ENCODE results near the gene ACTR3.

Gene ACTR3

GRCh38 chr2:114005110-114005783 is 115.4 kb downstream of the ACTR3 start:
- no peak for DNase-seq (ENCODE audit: low spot score)

GRCh38 chr2:114006460-114006859 is 116.6 kb downstream of the ACTR3 start:
- no peak for DNase-seq (ENCODE audit: low spot score)

- DNase-seq (ENCODE audit: low spot score): no peak
Measured at GRCh38 chr2:114007436-114007835, 117.5 kb downstream of the ACTR3 start.

- DNase-seq (ENCODE audit: low spot score): no peak
Measured at GRCh38 chr2:114008720-114009119, 118.8 kb downstream of the ACTR3 start.

- DNase-seq (ENCODE audit: low spot score): no peak
Measured at GRCh38 chr2:114009205-114009944, 119.5 kb downstream of the ACTR3 start.

- DNase-seq (ENCODE audit: low spot score): no peak
Measured at GRCh38 chr2:114010001-114010400, 120.1 kb downstream of the ACTR3 start.

GRCh38 chr2:114011713-114012112 is 121.8 kb downstream of the ACTR3 start:
- DNase-seq (ENCODE audit: low spot score): no peak

All from CD4-positive, alpha-beta T cell treated with Interleukin-2 at 100 ng/mL for 4 hours (primary cell).